ENCODE results near the gene KLHL14. TPM values are rescaled to one million over a fixed set of nuclear protein-coding genes. Genes with fewer than 3 reads are reported as not detected.

The KLHL14 gene, protein sequence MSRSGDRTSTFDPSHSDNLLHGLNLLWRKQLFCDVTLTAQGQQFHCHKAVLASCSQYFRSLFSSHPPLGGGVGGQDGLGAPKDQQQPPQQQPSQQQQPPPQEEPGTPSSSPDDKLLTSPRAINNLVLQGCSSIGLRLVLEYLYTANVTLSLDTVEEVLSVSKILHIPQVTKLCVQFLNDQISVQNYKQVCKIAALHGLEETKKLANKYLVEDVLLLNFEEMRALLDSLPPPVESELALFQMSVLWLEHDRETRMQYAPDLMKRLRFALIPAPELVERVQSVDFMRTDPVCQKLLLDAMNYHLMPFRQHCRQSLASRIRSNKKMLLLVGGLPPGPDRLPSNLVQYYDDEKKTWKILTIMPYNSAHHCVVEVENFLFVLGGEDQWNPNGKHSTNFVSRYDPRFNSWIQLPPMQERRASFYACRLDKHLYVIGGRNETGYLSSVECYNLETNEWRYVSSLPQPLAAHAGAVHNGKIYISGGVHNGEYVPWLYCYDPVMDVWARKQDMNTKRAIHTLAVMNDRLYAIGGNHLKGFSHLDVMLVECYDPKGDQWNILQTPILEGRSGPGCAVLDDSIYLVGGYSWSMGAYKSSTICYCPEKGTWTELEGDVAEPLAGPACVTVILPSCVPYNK
- polyA plus RNA-seq (2011; rRNA removed) (not detected in 2 replicates), polyA plus RNA-seq (2017; fragmentation: RNase III; extraction: RNeasy Plus Mini Kit Qiagen cat#74134 plus additional on column Dnase treatment) (not detected in 3 replicates), polyA minus RNA-seq (2011; rRNA and poly(A)+ RNA removed) (not detected in 2 replicates)
- polyA plus RNA-seq (2012; cell fraction: cytosol; rRNA removed), result not detected in 2 replicates
- polyA plus RNA-seq (2012; cell fraction: nucleus; rRNA removed), result not detected in 2 replicates

DNA sequence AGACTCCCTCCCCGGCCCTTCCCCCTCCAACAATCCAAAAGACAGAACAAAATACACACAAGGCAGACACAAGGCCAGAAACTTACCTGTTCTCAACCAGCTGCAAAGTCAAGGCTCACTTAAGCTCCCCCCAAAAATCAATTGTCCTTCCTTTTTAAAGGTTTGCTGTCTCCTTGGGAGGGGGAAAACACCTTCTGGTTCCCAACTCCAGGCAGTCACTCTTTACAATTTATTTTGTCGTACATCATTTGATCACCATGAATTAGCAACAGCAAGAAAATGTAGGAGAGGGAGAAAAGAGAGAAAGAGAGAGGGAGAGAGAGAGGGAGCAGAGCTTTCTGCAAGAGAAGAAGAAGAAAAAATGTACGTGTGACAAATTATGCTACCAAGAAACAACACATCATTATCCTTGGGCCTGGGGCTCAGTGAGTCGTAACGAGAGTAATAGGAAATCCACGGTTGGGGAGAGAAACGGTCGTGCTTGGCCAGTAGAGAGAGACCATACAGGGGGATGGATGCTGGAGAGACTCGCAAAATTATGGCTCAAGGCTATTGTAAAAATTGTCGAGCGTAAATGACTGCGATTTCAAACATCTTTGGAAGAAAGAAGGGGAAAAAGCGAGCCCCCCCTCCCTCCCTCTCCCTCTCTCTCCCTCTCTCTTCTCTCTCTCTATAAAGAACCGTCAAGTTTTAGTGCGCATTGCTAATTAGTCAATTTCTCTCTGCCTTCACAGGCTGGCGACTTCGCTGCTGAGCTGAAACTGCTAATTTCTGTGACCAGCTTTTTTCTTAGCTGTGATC, at the start of gene KLHL14:
Gene KLHL14 (minus strand): TSS at position 443 of the 801 bp plus-strand sequence. CDS start 2,432 bp downstream, outside the sequence.
- Histone ChIP-seq H3K4me1 (no peaks in the 10 kb centered on the region), H3K4me3 (peak within 1 kb of the TSS; percentile 36), H3K27ac (no peak within 1 kb of the TSS), H3K4me2 (peak within 1 kb of the TSS; percentile 81), H3K9me3 (no peaks in the 10 kb centered on the region)
- FAIRE-seq (no peak), DNase-seq (ENCODE audit: low read depth in 1 of 2, low spot score in 1 of 2) (no peak), ATAC-seq (no peak)
- WGBS (ENCODE audit: missing lambda C conversion rate), result 76% methylated on average over 16 of the region's 17 CpGs
- CTCF ChIA-PET, result interaction anchor here (0.5 to 1.5 kb wide), 3 partner anchors 9 to 32 kb away, joined by 3 read pairs; no protein-coding TSS in a partner anchor
- TF ChIP-seq, protein P1, sequence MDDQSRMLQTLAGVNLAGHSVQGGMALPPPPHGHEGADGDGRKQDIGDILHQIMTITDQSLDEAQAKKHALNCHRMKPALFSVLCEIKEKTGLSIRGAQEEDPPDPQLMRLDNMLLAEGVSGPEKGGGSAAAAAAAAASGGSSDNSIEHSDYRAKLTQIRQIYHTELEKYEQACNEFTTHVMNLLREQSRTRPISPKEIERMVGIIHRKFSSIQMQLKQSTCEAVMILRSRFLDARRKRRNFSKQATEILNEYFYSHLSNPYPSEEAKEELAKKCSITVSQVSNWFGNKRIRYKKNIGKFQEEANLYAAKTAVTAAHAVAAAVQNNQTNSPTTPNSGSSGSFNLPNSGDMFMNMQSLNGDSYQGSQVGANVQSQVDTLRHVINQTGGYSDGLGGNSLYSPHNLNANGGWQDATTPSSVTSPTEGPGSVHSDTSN (IDR thresholded peaks at IDR 0.05), result no peak
- TF ChIP-seq CHD2 (IDR thresholded peaks at IDR 0.05; ENCODE audit: low read length, partially characterized antibody) (no peak), NPAS2 (CRISPR knock-in tag; IDR thresholded peaks at IDR 0.05; ENCODE audit: borderline replicate concordance) (no peak)
- POLR2A ChIA-PET, result no interaction called here

DNA sequence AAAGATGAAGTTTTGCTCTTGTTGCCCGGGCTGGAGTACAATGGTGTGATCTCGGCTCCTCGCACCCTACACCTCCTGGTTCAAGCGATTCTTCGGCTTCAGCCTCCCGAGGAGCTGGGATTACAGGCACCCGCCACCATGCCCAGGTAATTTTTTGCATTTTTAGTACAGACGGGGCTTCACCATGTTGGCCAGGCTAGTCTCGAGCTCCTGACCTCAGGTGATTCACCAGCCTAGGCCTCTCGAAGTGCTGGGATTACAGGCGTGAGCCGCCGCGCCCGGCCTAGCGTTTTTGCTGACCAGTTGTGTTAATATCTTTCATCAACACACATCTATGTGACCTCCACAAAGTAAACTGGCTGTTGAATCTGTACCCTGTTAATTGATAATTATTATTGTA, 49.4 kb upstream of the KLHL14 start:
- DNase-seq (ENCODE audit: low read depth in 1 of 2, low spot score in 1 of 2), result no peak
- ChIA-PET POLR2A (no interaction called here), CTCF (no interaction called here)
- Histone ChIP-seq H3K4me2 (no peak overlapping the region), H3K9me3 (no peaks in the 10 kb centered on the region), H3K4me3 (no peak overlapping the region), H3K4me1 (no peaks in the 10 kb centered on the region), H3K27ac (no peak overlapping the region)
- no peak for ATAC-seq
- TF ChIP-seq, protein P2, sequence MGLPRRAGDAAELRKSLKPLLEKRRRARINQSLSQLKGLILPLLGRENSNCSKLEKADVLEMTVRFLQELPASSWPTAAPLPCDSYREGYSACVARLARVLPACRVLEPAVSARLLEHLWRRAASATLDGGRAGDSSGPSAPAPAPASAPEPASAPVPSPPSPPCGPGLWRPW (IDR thresholded peaks at IDR 0.05), result no peak
- TF ChIP-seq HOXB5 (CRISPR knock-in tag; IDR thresholded peaks at IDR 0.05) (no peak), SREBF2 (IDR thresholded peaks at IDR 0.05) (no peak), RAD21 (conservative IDR thresholded peaks at IDR 0.05 in 1 of 2, IDR thresholded peaks at IDR 0.05 in 1 of 2) (no peak), EHF (CRISPR knock-in tag; IDR thresholded peaks at IDR 0.05) (no peak)
- 36% methylated on average over 14 of the region's 16 CpGs for WGBS (ENCODE audit: missing lambda C conversion rate)
- FAIRE-seq, result no peak

DNA sequence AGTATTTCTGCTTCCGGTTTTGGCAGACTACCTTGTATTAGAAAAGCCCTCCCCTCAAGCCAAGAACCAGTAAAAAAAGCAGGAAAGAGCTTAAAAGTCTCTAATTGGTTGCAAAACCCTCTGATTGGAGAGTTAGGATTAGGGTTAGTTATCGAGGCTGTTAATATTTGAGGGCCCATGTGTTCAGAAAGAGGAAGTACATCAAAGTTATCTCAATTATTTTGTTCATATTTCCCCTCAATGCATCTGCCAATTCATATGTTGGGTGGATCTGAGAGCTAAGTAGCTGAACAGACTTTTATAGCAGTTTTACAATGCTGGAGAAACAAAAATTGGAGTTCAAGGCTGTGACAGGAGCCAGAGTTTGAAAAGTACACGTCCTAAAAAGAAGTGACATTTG, 43.1 kb upstream of the KLHL14 start:
- FAIRE-seq, result no peak
- no peak overlapping the region for H3K4me3 ChIP-seq
- POLR2A ChIA-PET, result no interaction called here
- no peak for DNase-seq (ENCODE audit: low read depth in 1 of 2, low spot score in 1 of 2)
- H3K4me2 ChIP-seq, result no peak overlapping the region
- ATAC-seq, result no peak
- CTCF ChIA-PET, result no interaction called here
- H3K4me1 ChIP-seq, result no peaks in the 10 kb centered on the region
- H3K27ac ChIP-seq, result no peak overlapping the region
- 1% methylated on average over 3 of the region's 3 CpGs for WGBS (ENCODE audit: missing lambda C conversion rate)
- no peaks in the 10 kb centered on the region for H3K9me3 ChIP-seq
- TF ChIP-seq RNF2 (IDR thresholded peaks at IDR 0.05; ENCODE audit: borderline replicate concordance, low read depth) (no peak), POLR2AphosphoS2 (conservative IDR thresholded peaks at IDR 0.05; ENCODE audit: low read length) (no peak), TFCP2L1 (CRISPR knock-in tag; IDR thresholded peaks at IDR 0.05) (no peak), RCOR1 (IDR thresholded peaks at IDR 0.05; ENCODE audit: low read depth, low read length) (no peak), RARB (CRISPR knock-in tag; IDR thresholded peaks at IDR 0.05) (no peak), KDM5A (IDR thresholded peaks at IDR 0.05) (no peak), JUN (IDR thresholded peaks at IDR 0.05) (no peak), CHD2 (IDR thresholded peaks at IDR 0.05; ENCODE audit: low read length, partially characterized antibody) (no peak), HOXB13 (CRISPR knock-in tag; IDR thresholded peaks at IDR 0.05; ENCODE audit: low read depth) (no peak)
- TF ChIP-seq, protein P1 (IDR thresholded peaks at IDR 0.05), result no peak

Measured in A549 (cell line).